Superior temporal gyrus (tissue), 1 donor: ENCODE measurements around the gene SLC44A4.
A peak's percentile ranks its signal among the peaks of the same experiment; 100 is the strongest.

ENCODE experiments used
- DNase-seq: peaks from one replicate; pipeline ENCODE4 v3.0.0-alpha.2; 2016; ENCODE audit errors: extremely low spot score

SLC44A4 gene

GRCh38 chr6:31901415-31901952 is 22.7 kb upstream of the SLC44A4 start:
- peak; percentile 23 for DNase-seq

- peak; percentile 15 for DNase-seq
Measured at GRCh38 chr6:31900917-31901414, 22.2 kb upstream of the SLC44A4 start.

- no peak for DNase-seq
Measured at GRCh38 chr6:31899882-31900722, 21.3 kb upstream of the SLC44A4 start.

GRCh38 chr6:31899215-31899614 is 20.4 kb upstream of the SLC44A4 start:
- no peak for DNase-seq

- DNase-seq: peak; percentile 85
Measured at GRCh38 chr6:31898383-31899011, 19.7 kb upstream of the SLC44A4 start.

GRCh38 chr6:31897612-31898382 is 19.0 kb upstream of the SLC44A4 start, which contains the start of gene EHMT2:
TSS of gene EHMT2 (minus strand) at chr6:31897698. CDS start at chr6:31897677, 21 bp downstream.
- peak; percentile 94 for DNase-seq

GRCh38 chr6:31896856-31897611 is 18.2 kb upstream of the SLC44A4 start:
- DNase-seq: no peak

- no peak for DNase-seq
Measured at GRCh38 chr6:31896493-31896855, 17.7 kb upstream of the SLC44A4 start.

- no peak for DNase-seq
Measured at GRCh38 chr6:31892821-31893220, 14.0 kb upstream of the SLC44A4 start.

GRCh38 chr6:31889331-31889972 is 10.7 kb upstream of the SLC44A4 start:
- no peak for DNase-seq

GRCh38 chr6:31888276-31889258 is 9.8 kb upstream of the SLC44A4 start:
- no peak for DNase-seq

- no peak for DNase-seq
Measured at GRCh38 chr6:31887173-31888007, 8.6 kb upstream of the SLC44A4 start.

- DNase-seq: no peak
Measured at GRCh38 chr6:31886541-31886991, 7.8 kb upstream of the SLC44A4 start.

- DNase-seq: no peak
Measured at GRCh38 chr6:31884528-31885035, 5.8 kb upstream of the SLC44A4 start.

GRCh38 chr6:31883676-31884075 is 4.9 kb upstream of the SLC44A4 start:
- no peak for DNase-seq

- DNase-seq: no peak
Measured at GRCh38 chr6:31882344-31882743, 3.5 kb upstream of the SLC44A4 start.

GRCh38 chr6:31881136-31881859 is 2.5 kb upstream of the SLC44A4 start:
- DNase-seq: no peak

GRCh38 chr6:31880616-31881015 is 1.8 kb upstream of the SLC44A4 start:
- DNase-seq: no peak
